ENCODE measurements around the gene COL13A1.

GRCh38 chr10:69904533-69904932 lies 102.8 kb downstream of the COL13A1 start:
- TF ChIP-seq YY1 (IDR thresholded peaks at IDR 0.05; ENCODE audit: extremely low read depth, insufficient replicate concordance, low read depth, low read length) (no peak), EZH2 (IDR thresholded peaks at IDR 0.05) (no peak), POLR2AphosphoS5 (IDR thresholded peaks at IDR 0.05; ENCODE audit: low read depth, low read length) (no peak), RAD21 (IDR thresholded peaks at IDR 0.05; ENCODE audit: low read depth) (no peak), MAX (IDR thresholded peaks at IDR 0.05) (no peak), TCF7L2 (IDR thresholded peaks at IDR 0.05; ENCODE audit: borderline replicate concordance, extremely low read depth, insufficient read depth, insufficient read length) (no peak), SIN3A (IDR thresholded peaks at IDR 0.05; ENCODE audit: low read depth) (no peak)
- TF ChIP-seq, protein P1, sequence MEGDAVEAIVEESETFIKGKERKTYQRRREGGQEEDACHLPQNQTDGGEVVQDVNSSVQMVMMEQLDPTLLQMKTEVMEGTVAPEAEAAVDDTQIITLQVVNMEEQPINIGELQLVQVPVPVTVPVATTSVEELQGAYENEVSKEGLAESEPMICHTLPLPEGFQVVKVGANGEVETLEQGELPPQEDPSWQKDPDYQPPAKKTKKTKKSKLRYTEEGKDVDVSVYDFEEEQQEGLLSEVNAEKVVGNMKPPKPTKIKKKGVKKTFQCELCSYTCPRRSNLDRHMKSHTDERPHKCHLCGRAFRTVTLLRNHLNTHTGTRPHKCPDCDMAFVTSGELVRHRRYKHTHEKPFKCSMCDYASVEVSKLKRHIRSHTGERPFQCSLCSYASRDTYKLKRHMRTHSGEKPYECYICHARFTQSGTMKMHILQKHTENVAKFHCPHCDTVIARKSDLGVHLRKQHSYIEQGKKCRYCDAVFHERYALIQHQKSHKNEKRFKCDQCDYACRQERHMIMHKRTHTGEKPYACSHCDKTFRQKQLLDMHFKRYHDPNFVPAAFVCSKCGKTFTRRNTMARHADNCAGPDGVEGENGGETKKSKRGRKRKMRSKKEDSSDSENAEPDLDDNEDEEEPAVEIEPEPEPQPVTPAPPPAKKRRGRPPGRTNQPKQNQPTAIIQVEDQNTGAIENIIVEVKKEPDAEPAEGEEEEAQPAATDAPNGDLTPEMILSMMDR (IDR thresholded peaks at IDR 0.05 in 2 of 3, conservative IDR thresholded peaks at IDR 0.05 in 1 of 3; ENCODE audit: borderline replicate concordance in 1 of 3, insufficient read depth in 1 of 3, low read depth in 2 of 3, low read length in 2 of 3): no peak
